ENCODE results near the gene CCDC201.

DNA sequence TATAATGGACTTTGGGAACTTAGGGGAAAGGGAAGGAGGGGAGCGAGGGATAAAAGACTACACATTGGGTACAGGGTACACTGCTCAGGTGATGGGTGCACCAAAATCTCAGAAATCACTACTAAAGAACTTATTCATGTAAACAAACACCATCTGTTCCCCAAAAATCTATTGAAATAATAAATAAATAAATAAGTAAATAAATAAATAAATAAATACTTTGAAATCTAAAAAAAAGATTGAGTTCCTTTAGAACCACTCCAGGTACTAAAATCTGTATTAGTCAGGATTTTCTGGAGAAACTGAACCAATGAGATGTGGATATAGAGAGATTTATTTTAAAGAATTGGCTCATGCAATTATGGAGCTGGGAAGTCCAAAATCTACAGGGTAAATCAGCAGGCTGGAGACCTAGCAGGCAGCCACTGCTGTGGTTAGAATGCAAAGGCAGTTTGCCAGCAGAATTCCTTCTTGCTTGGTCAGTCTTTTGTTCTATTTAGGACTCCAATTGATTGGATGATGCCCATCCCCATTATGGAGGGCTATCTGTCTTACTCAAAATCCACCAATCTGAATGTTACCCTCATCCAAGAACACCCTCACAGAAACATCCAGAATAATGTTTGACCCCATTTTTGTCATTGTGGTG is 24.3 kb upstream of the CCDC201 start:
- TF ChIP-seq CTCF (IDR thresholded peaks at IDR 0.05; ENCODE audit: insufficient read depth, low read length, poor library complexity, severe bottlenecking) = no peak
- TF ChIP-seq EZH2phosphoT487 (conservative IDR thresholded peaks at IDR 0.05; ENCODE audit: low read length) = no peak
